PFSK-1 (cell line): ENCODE results near the gene KLHL3.

Experiments used
- POLR2AphosphoS5 ChIP-seq: IDR thresholded peaks from 2 replicates; pipeline ENCODE4 v1.6.1; 2012; ENCODE audit warnings: low read depth, mild to moderate bottlenecking, control low read depth, low read length, moderate library complexity
- TAF1 ChIP-seq: IDR thresholded peaks from 2 replicates; pipeline ENCODE4 v1.6.1; 2012; ENCODE audit warnings: low read length, control low read depth, borderline replicate concordance; ENCODE audit not compliant: insufficient read depth

- TF ChIP-seq POLR2AphosphoS5, result no peak
- TF ChIP-seq TAF1, result no peak
Measured at GRCh38 chr5:137712139-137712667, 23.7 kb downstream of the KLHL3 start.
